IPS-15b (cell line): ENCODE measurements around the gene FILIP1L.

Experiments used
- H3K27me3 ChIP-seq: one replicate; pipeline ENCODE4 v1.6.1; 2013; ENCODE audit warnings: low read length; ENCODE audit not compliant: control insufficient read depth, insufficient read depth
- H3K36me3 ChIP-seq: one replicate; pipeline ENCODE4 v1.6.1; 2013; ENCODE audit warnings: low read length; ENCODE audit not compliant: control insufficient read depth, insufficient read depth
- H3K4me1 ChIP-seq: one replicate; pipeline ENCODE4 v1.6.1; 2013; ENCODE audit warnings: mild to moderate bottlenecking, low read length; ENCODE audit not compliant: control insufficient read depth, insufficient read depth
- H3K4me3 ChIP-seq: one replicate; pipeline ENCODE4 v1.5.1; 2013; ENCODE audit warnings: low read depth, low read length
- H3K9ac ChIP-seq: one replicate; pipeline ENCODE4 v1.6.1; 2013; ENCODE audit warnings: low read depth, mild to moderate bottlenecking, low read length
- H3K9me3 ChIP-seq: one replicate; pipeline ENCODE4 v1.6.1; 2013; ENCODE audit warnings: mild to moderate bottlenecking, low read length; ENCODE audit not compliant: control insufficient read depth, insufficient read depth

Gene FILIP1L

DNA sequence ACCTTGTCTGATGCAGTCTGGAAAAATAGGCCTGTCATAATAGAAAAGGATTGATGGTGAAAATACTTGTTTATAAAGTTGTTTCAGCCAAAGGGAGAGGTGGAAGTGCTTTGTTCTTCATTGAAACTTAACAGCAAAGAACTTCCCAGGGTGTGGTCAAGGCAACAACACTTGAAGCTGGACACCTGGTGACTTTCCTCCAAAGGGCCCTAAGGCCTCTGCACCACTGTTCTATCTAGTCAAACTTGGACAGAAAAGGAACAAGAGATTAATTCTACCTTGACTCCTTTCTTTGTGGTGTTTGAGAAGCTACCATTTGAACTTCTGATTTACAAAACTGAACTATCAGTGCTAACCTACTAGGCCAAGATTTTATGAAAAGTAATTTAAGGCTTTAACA lies 194.6 kb downstream of the FILIP1L start:
- Histone ChIP-seq H3K36me3 (no peaks in the 10 kb centered on the region), H3K4me3 (no peak overlapping the region), H3K9me3 (no peaks in the 10 kb centered on the region), H3K27me3 (no peaks in the 10 kb centered on the region), H3K4me1 (peaks cover 17% of the 10 kb centered on the region), H3K9ac (no peak overlapping the region)

GRCh38 chr3:99918715-99919114 lies 195.6 kb downstream of the FILIP1L start:
- Histone ChIP-seq H3K9ac (no peak overlapping the region), H3K4me1 (peaks cover 14% of the 10 kb centered on the region), H3K27me3 (no peaks in the 10 kb centered on the region), H3K9me3 (no peaks in the 10 kb centered on the region), H3K4me3 (no peak overlapping the region), H3K36me3 (no peaks in the 10 kb centered on the region)

GRCh38 chr3:99915906-99916432 lies 198.3 kb downstream of the FILIP1L start:
- Histone ChIP-seq H3K9me3 (no peaks in the 10 kb centered on the region), H3K36me3 (no peaks in the 10 kb centered on the region), H3K27me3 (no peaks in the 10 kb centered on the region), H3K9ac (no peak overlapping the region), H3K4me3 (no peak overlapping the region), H3K4me1 (peaks cover 18% of the 10 kb centered on the region)

GRCh38 chr3:99911433-99911832 lies 202.9 kb downstream of the FILIP1L start:
- Histone ChIP-seq H3K9me3 (no peaks in the 10 kb centered on the region), H3K27me3 (no peaks in the 10 kb centered on the region), H3K36me3 (no peaks in the 10 kb centered on the region), H3K4me3 (no peak overlapping the region), H3K9ac (no peak overlapping the region), H3K4me1 (peaks cover 19% of the 10 kb centered on the region)

- no peaks in the 10 kb centered on the region for H3K9me3 ChIP-seq
These were observed 203.5 kb downstream of the FILIP1L start for GRCh38 chr3:99910752-99911290.

GRCh38 chr3:99909714-99910495 lies 204.4 kb downstream of the FILIP1L start:
- no peak overlapping the region for H3K4me3 ChIP-seq
- no peaks in the 10 kb centered on the region for H3K27me3 ChIP-seq
- peaks cover 19% of the 10 kb centered on the region for H3K4me1 ChIP-seq
- no peaks in the 10 kb centered on the region for H3K36me3 ChIP-seq
- H3K9me3 ChIP-seq: no peaks in the 10 kb centered on the region
- H3K9ac ChIP-seq: no peak overlapping the region

More at GRCh38 chr3:99910752-99911290, 203.5 kb downstream of the FILIP1L start:
- H3K9ac ChIP-seq: no peak overlapping the region
- H3K36me3 ChIP-seq: no peaks in the 10 kb centered on the region
- H3K4me1 ChIP-seq: peaks cover 19% of the 10 kb centered on the region
- H3K4me3 ChIP-seq: no peak overlapping the region
- no peaks in the 10 kb centered on the region for H3K27me3 ChIP-seq

DNA sequence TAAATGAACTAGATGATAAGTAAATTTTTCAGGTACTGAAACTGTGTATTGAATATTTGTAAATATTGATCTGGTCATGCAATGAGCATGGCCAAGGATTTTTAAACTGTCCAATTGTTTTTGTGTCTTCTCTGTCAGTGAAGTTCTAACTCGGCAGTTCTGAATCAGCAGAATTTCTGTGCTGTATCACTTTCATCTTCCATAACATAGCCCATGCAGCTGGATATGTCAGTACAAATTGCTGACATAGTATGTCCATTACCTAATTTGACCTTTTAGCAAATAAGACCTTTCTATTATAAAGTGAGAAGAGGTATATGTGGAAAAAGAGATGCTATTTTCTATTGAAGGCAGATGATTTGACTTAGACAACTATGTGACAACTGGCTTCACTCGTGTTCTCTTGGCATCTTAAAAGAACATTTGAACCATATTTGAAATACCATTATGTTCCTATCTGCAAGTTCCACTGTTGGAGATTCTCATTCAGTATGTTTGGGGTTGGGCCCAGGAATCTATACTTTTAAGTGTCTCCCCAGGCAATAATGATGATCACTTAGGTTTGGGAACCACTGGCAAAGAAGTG lies 206.2 kb downstream of the FILIP1L start:
- no peak overlapping the region for H3K4me3 ChIP-seq
- no peaks in the 10 kb centered on the region for H3K27me3 ChIP-seq

GRCh38 chr3:99903869-99904268 lies 210.4 kb downstream of the FILIP1L start:
- Histone ChIP-seq H3K36me3 (no peaks in the 10 kb centered on the region), H3K9me3 (no peaks in the 10 kb centered on the region), H3K4me3 (no peak overlapping the region), H3K27me3 (no peaks in the 10 kb centered on the region), H3K9ac (no peak overlapping the region), H3K4me1 (no peaks in the 10 kb centered on the region)

More for the DNA sequence above, 206.2 kb downstream of the FILIP1L start:
- Histone ChIP-seq H3K36me3 (no peaks in the 10 kb centered on the region), H3K9me3 (no peaks in the 10 kb centered on the region), H3K9ac (no peak overlapping the region), H3K4me1 (peaks cover 19% of the 10 kb centered on the region)

DNA sequence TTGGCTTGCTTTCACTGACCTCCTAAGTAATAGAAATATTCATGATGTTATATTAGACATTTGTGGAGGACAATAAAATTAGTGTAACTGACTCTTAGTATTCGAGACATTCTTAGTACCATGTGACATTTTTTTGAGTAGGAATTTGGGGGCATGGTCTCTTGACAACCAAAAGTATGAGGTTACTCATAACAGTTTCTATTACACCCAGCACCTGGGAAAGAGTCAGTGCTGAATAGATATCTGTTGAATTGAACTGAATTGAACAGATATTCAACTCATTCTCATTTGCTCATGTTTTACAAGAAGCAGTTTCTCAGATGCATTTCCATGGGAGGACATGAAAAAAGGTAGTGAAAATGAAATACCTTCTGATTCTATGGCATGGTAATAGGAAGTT lies 212.2 kb downstream of the FILIP1L start:
- H3K4me3 ChIP-seq: no peak overlapping the region
- no peak overlapping the region for H3K9ac ChIP-seq

GRCh38 chr3:99901200-99901926 lies 212.9 kb downstream of the FILIP1L start:
- Histone ChIP-seq H3K4me3 (no peak overlapping the region), H3K9ac (no peak overlapping the region), H3K9me3 (no peaks in the 10 kb centered on the region), H3K4me1 (peaks cover 1% of the 10 kb centered on the region), H3K36me3 (no peaks in the 10 kb centered on the region), H3K27me3 (no peaks in the 10 kb centered on the region)

More for the DNA sequence above, 212.2 kb downstream of the FILIP1L start:
- H3K27me3 ChIP-seq: no peaks in the 10 kb centered on the region
- H3K4me1 ChIP-seq: no peaks in the 10 kb centered on the region
- H3K9me3 ChIP-seq: no peaks in the 10 kb centered on the region
- no peaks in the 10 kb centered on the region for H3K36me3 ChIP-seq

DNA sequence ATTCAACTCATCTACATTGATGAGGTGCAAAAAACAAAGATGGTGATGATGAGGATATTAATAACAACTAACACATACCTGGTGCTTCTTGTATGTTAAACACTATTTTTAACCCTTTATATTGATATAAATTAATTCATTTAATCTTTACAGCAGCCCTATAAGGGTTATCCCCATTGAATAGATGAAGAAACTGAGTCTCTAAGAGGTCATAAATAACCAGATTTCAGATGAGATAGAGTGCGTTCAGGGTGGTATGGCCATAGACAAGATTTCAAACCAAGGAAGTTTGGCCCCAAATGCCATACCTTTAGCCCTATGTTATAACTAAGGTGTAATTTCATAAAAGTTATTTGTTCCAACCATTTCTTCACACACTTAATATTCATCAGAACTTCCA lies 214.1 kb downstream of the FILIP1L start:
- Histone ChIP-seq H3K9me3 (no peaks in the 10 kb centered on the region), H3K27me3 (no peaks in the 10 kb centered on the region), H3K9ac (no peak overlapping the region), H3K36me3 (no peaks in the 10 kb centered on the region), H3K4me3 (no peak overlapping the region), H3K4me1 (peaks cover 9% of the 10 kb centered on the region)
